HL-60/S4 treated with retinoic acid at 250 ng/mL for 4 days and 3 days (cell line): Measurements from ENCODE around the gene SLC26A1.
"Not testable (repeated sequence)": the region's sequence is repeated elsewhere in the genome, so short reads cannot be mapped to it uniquely, and the experiment has no call there.

Experiments
- in situ Hi-C: fragments of 300-500 bp; cut with MboI; formaldehyde crosslinking; loops from 2 replicates; pipeline ENCODE4 v1.7.0; 2022; ENCODE audit warnings: low sequenced_read_pairs

Gene SLC26A1

GRCh38 chr4:999882-1000425, 6.8 kb upstream of the SLC26A1 start:
- in situ Hi-C loops: no loop called here

- in situ Hi-C loops: not testable (repeated sequence)
These were observed 6.1 kb upstream of the SLC26A1 start for GRCh38 chr4:999240-999863.

- in situ Hi-C loops: no loop called here
These were observed 5.0 kb upstream of the SLC26A1 start for GRCh38 chr4:998096-998691.

- in situ Hi-C loops: no loop called here
These were observed 4.3 kb upstream of the SLC26A1 start for GRCh38 chr4:997375-998071.

GRCh38 chr4:996997-997374, 3.8 kb upstream of the SLC26A1 start:
- in situ Hi-C loops: no loop called here

- in situ Hi-C loops: no loop called here
These were observed 3.1 kb upstream of the SLC26A1 start for GRCh38 chr4:996030-996996.

GRCh38 chr4:995311-996026, 2.3 kb upstream of the SLC26A1 start:
- in situ Hi-C loops: no loop called here

- in situ Hi-C loops: no loop called here
These were observed 700 bp downstream of the SLC26A1 start for GRCh38 chr4:992297-993110.

- in situ Hi-C loops: no loop called here
These were observed 1.5 kb downstream of the SLC26A1 start for GRCh38 chr4:991451-992296.

- in situ Hi-C loops: no loop called here
These were observed 2.3 kb downstream of the SLC26A1 start for GRCh38 chr4:990746-991367.

- in situ Hi-C loops: no loop called here
These were observed 3.3 kb downstream of the SLC26A1 start for GRCh38 chr4:989722-990471.

- in situ Hi-C loops: no loop called here
These were observed 4.2 kb downstream of the SLC26A1 start for GRCh38 chr4:988726-989721.

GRCh38 chr4:987624-988513, 5.3 kb downstream of the SLC26A1 start:
- in situ Hi-C loops: no loop called here

- in situ Hi-C loops: no loop called here
These were observed 6.2 kb downstream of the SLC26A1 start, which contains the start of gene IDUA for GRCh38 chr4:986879-987623. TSS of gene IDUA (plus strand) at chr4:987044. CDS start at chr4:987085, 41 bp downstream.
